MM.1S (cell line): ENCODE measurements around the gene MRPS27.

ENCODE experiments used
- DNase-seq: peaks from one replicate; pipeline ENCODE4 v3.0.0-alpha.2; 2015
- H2AFZ ChIP-seq: fragments of 300-600 bp; sonication (generic); 2 replicates; pipeline ENCODE4 v1.6.0; 2016; ENCODE audit warnings: antibody characterized with exemption, low read length
- H3F3A ChIP-seq: fragments of 300-600 bp; sonication (generic); 2 replicates; pipeline ENCODE4 v1.6.1; 2016; ENCODE audit warnings: mild to moderate bottlenecking, antibody characterized with exemption, low read length, moderate library complexity, mixed read lengths; ENCODE audit not compliant: insufficient read depth
- H3K27ac ChIP-seq: fragments of 300-600 bp; sonication (generic); 2 replicates; pipeline ENCODE4 v1.5.1; 2016; ENCODE audit warnings: mild to moderate bottlenecking, low read length
- H3K27me3 ChIP-seq: fragments of 300-600 bp; sonication (generic); replicated peaks from 2 replicates; pipeline ENCODE4 v1.6.0; 2016; ENCODE audit warnings: low read length; ENCODE audit not compliant: insufficient read depth
- H3K36me3 ChIP-seq: fragments of 300-600 bp; sonication (generic); replicated peaks from 2 replicates; pipeline ENCODE4 v1.6.1; 2016; ENCODE audit warnings: mild to moderate bottlenecking, low read length, mixed read lengths; ENCODE audit not compliant: insufficient read depth
- H3K4me1 ChIP-seq: fragments of 300-600 bp; sonication (generic); 2 replicates; pipeline ENCODE4 v1.6.1; 2016; ENCODE audit warnings: low read length, mixed read lengths
- H3K4me2 ChIP-seq: fragments of 300-600 bp; sonication (generic); 2 replicates; pipeline ENCODE4 v1.6.0; 2016; ENCODE audit warnings: low read depth, low read length
- H3K4me3 ChIP-seq: fragments of 300-600 bp; sonication (generic); 2 replicates; pipeline ENCODE4 v1.5.1; 2016; ENCODE audit warnings: low read length, mixed read lengths
- H3K79me2 ChIP-seq: fragments of 300-600 bp; sonication (generic); 2 replicates; pipeline ENCODE4 v1.6.1; 2016; ENCODE audit warnings: mixed run types, low read length, mixed read lengths
- H3K9ac ChIP-seq: fragments of 300-600 bp; sonication (generic); 2 replicates; pipeline ENCODE4 v1.6.1; 2016; ENCODE audit warnings: low read length, mixed read lengths
- H3K9me2 ChIP-seq: fragments of 300-600 bp; sonication (generic); replicated peaks from 2 replicates; pipeline ENCODE4 v1.6.1; 2016; ENCODE audit warnings: mild to moderate bottlenecking, low read length, mixed read lengths; ENCODE audit not compliant: insufficient read depth
- H3K9me3 ChIP-seq: fragments of 300-600 bp; sonication (generic); replicated peaks from 2 replicates; pipeline ENCODE4 v1.6.1; 2016; ENCODE audit warnings: mild to moderate bottlenecking, low read length, mixed read lengths; ENCODE audit not compliant: insufficient read depth
- H4K20me1 ChIP-seq: fragments of 300-600 bp; sonication (generic); 2 replicates; pipeline ENCODE4 v1.6.1; 2016; ENCODE audit warnings: mild to moderate bottlenecking, low read length, moderate library complexity, mixed read lengths; ENCODE audit not compliant: insufficient read depth
- EZH2 ChIP-seq: fragments of 300-600 bp; sonication (generic); optimal IDR thresholded peaks from 2 replicates; pipeline ENCODE3; 2017; ENCODE audit warnings: low read depth, mild to moderate bottlenecking, antibody characterized with exemption, low read length, mixed read lengths
- EZH2phosphoT487 ChIP-seq: fragments of 300-600 bp; sonication (generic); IDR thresholded peaks from 2 replicates; pipeline ENCODE4 v1.6.1; 2018; ENCODE audit warnings: antibody characterized with exemption, low read length
- TF ChIP-seq, protein P1 (sequence below): fragments of 300-600 bp; sonication (generic); IDR thresholded peaks from 2 replicates; pipeline ENCODE4 v1.5.1; 2016; ENCODE audit warnings: antibody characterized with exemption, low read length, mixed read lengths

MRPS27 gene

DNA sequence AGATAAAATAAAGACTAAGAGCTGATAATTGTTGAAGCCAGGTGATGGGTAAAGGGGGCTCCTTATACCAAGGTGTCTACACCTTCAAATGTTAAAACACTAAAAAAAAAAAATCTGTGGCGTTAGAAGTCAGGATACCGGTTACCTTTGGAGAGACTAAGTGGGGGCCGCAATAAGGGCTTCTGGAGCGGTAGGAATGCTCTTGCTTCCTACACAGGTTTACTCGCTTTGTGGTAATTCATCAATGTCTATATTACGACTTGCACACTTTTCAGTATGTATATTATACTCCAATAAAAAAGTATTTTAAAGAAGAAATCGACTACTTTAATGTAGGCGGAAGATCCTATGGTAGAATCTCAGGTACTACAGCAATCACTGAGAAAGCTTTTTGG is 12.5 kb downstream of the MRPS27 start:
- no peak for DNase-seq
- peaks cover 28% of the 10 kb centered on the region for H3K4me1 ChIP-seq
- H3K9ac ChIP-seq = peak overlapping the region; percentile 81

DNA sequence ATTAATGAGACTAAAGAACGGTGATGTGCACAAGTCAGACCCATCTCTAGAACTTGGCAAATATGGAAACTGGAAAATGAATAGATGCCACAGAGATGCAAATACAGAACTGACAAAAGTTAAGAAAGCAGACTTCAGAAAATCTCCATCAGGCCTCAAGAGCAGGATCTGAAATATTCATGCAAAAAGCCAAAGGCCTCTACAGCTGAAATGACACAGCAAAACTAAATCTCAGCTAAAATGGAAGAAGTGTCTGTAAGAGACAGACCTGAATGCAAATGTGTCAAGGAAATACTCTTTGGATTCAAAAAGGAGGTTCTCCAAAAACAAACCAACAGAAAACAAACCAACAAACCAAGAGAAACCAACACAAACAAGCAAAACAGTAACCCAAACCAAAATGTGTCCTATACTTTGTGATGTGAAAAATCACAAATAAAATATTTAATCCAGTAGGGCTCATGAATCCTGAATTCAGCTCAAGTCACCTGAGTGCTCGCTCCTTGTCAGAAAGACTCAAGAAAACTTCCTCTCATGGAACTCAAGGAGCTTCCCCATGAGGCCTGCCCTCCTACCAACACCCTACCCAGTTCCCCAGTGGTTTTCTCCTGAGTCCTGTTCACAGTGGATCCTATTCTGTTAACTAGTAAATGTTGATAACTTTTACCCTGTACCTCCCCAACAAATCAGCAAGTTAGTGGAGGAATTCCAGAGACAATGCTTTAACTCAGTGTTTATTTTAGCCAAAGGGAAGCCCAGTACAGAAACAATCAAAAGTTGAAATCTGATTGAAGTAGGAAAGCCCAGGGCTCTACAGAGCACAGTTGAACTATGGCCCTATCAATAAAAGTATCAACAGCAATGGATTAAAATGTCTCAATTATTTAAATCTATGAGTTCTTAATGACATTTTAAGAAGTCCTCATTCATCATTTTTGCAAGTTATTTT is 14.6 kb downstream of the MRPS27 start:
- H3K4me2 ChIP-seq = peak overlapping the region; percentile 55
- peak overlapping the region; percentile 51; the same call in 1 of the 2 replicates for H3K27ac ChIP-seq
- DNase-seq = no peak
- TF ChIP-seq EZH2 = no peak
- TF ChIP-seq EZH2phosphoT487 = no peak
- TF ChIP-seq, protein P1, sequence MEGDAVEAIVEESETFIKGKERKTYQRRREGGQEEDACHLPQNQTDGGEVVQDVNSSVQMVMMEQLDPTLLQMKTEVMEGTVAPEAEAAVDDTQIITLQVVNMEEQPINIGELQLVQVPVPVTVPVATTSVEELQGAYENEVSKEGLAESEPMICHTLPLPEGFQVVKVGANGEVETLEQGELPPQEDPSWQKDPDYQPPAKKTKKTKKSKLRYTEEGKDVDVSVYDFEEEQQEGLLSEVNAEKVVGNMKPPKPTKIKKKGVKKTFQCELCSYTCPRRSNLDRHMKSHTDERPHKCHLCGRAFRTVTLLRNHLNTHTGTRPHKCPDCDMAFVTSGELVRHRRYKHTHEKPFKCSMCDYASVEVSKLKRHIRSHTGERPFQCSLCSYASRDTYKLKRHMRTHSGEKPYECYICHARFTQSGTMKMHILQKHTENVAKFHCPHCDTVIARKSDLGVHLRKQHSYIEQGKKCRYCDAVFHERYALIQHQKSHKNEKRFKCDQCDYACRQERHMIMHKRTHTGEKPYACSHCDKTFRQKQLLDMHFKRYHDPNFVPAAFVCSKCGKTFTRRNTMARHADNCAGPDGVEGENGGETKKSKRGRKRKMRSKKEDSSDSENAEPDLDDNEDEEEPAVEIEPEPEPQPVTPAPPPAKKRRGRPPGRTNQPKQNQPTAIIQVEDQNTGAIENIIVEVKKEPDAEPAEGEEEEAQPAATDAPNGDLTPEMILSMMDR = no peak
- H3F3A ChIP-seq = peaks cover 25% of the 10 kb centered on the region
- H3K27me3 ChIP-seq = no peaks in the 10 kb centered on the region
- no peaks in the 10 kb centered on the region for H3K9me3 ChIP-seq
- H3K79me2 ChIP-seq = peaks cover 66% of the 10 kb centered on the region
- H3K9ac ChIP-seq = no peak overlapping the region
- no peaks in the 10 kb centered on the region for H3K9me2 ChIP-seq
- 0 out of 2 replicates have a peak overlapping the region, but pooled peaks have one; percentile 7 for H3K4me3 ChIP-seq
- no peak overlapping the region for H2AFZ ChIP-seq
- no peaks in the 10 kb centered on the region for H4K20me1 ChIP-seq
- H3K4me1 ChIP-seq = peaks cover 36% of the 10 kb centered on the region
- H3K36me3 ChIP-seq = no peaks in the 10 kb centered on the region; the same call in 1 of the 2 replicates

More for the DNA sequence above, 12.5 kb downstream of the MRPS27 start:
- Histone ChIP-seq H3K4me3 (peak overlapping the region; percentile 85), H3K36me3 (peaks cover 5% of the 10 kb centered on the region; the same call in 1 of the 2 replicates), H3K9me3 (no peaks in the 10 kb centered on the region), H2AFZ (peak overlapping the region; percentile 65), H3F3A (peaks cover 25% of the 10 kb centered on the region), H3K9me2 (no peaks in the 10 kb centered on the region), H3K27ac (peak overlapping the region; percentile 86), H3K4me2 (peak overlapping the region; percentile 65), H3K79me2 (peaks cover 53% of the 10 kb centered on the region), H4K20me1 (no peaks in the 10 kb centered on the region), H3K27me3 (no peaks in the 10 kb centered on the region)
- no peak for TF ChIP-seq EZH2phosphoT487

DNA sequence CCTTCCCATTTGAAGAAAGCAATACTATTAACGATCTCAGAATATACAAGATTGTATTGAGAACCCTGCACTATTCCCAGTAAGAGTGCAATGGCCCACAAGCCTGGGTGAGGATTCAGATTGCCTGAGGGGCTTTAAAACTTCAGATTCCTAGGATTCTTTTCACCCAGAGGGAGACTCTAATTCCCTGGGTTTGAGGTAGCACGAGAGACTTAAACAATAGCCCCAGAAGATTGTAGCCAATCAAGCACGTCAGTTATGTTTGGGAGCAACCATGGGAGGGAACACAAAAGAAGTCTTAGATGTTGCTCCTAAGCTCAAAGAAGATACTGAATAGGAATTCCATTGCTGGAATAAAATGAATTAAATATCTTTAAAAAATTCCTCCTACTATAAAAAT is 17.9 kb downstream of the MRPS27 start:
- TF ChIP-seq EZH2 (no peak), EZH2phosphoT487 (no peak)
- TF ChIP-seq, protein P1 = no peak
- H3K27ac ChIP-seq = no peak overlapping the region
- no peaks in the 10 kb centered on the region for H4K20me1 ChIP-seq
- H2AFZ ChIP-seq = no peak overlapping the region
- DNase-seq = no peak
- peaks cover 84% of the 10 kb centered on the region for H3K79me2 ChIP-seq
- H3K4me1 ChIP-seq = peaks cover 20% of the 10 kb centered on the region
- H3K4me2 ChIP-seq = no peak overlapping the region
- peaks cover 14% of the 10 kb centered on the region; the same call in 1 of the 2 replicates for H3F3A ChIP-seq
- H3K9me2 ChIP-seq = no peaks in the 10 kb centered on the region
- H3K9ac ChIP-seq = no peak overlapping the region
- no peaks in the 10 kb centered on the region for H3K9me3 ChIP-seq
- no peaks in the 10 kb centered on the region; the same call in 1 of the 2 replicates for H3K36me3 ChIP-seq
- no peak overlapping the region for H3K4me3 ChIP-seq
- no peaks in the 10 kb centered on the region for H3K27me3 ChIP-seq
